Embryonic facial prominence (tissue), 1 donor: ENCODE results near the gene OR56B4.

ENCODE experiments used
- DNase-seq: peaks from one replicate; pipeline ENCODE4 v3.0.0-alpha.2; 2016; ENCODE audit errors: extremely low spot score

The OR56B4 gene

DNA sequence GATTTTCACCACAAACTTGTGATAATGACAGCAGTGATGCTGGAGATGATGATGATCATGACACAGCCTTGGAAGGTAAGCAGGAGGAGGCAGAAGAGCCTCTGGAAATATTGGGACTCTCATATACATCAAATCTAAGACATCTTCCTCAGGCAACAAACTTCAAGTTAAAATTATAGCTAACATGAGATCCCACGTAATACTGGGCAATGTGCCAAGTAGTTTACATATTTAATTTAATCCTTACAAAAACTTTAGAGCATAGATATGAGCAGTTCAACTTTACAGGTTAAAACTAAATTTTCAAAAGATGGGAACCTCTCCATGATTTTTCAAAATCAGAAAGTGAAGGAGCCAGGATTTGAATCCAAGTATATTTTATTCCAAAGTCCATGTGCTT lies 43.6 kb downstream of the OR56B4 start:
- no peak for DNase-seq

DNA sequence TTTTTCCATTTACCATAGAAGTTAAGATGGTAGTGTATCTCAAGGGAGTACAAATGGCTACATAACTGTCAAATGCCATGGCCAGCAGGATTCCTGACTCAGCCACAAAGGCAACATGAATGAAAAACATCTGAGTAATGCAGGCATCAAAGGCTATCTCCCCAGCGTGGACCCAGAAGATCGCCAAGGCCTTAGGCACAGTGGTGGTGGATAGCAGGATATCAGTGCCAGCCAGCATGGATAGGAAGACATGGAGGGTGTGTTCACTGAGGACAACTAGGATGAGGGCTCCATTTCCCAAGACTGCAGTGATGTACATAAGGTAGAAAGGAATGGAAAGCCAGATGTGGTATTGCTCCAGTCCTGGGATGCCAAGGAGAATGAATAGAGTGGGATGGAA lies 44.6 kb downstream of the OR56B4 start:
- DNase-seq, result no peak

DNA sequence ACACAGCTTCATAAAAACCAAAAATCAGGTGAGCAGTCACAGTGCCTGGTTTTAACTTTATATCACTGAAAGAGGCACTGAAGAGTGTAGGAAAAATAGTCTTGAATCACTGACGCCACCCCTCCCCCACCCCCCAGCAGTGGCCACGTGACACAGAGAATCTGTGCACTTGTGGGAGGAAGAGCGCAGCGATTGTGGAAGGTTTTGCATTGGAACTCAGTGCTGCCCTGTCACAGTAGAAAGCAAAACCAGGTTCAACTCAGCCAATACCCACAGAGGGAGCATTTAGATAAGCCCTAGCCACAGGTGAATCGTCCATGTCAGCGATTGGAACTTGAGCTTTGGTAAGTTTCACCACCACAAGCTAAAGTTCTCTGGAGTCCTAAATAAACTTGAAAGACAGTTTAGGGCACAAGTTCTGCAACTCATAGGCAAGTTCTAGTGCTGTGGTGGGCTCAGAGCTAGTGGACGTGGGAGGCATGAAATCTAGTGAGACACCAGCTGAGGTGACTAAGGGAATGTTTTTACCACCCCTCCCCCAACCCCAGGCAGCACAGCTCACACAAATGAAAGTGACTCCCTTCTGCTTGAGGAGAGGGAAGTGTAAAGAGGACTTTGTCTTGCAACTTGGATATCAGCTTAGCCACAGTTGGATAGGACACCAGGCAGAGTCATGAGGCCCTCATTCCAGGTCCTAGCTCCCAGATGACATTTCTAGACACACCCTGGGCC lies 49.3 kb downstream of the OR56B4 start:
- DNase-seq, result no peak
